Smooth muscle cell (in vitro differentiated cells): ENCODE results near the gene CCDC112. TPM values are rescaled to one million over a fixed set of nuclear protein-coding genes. Genes with fewer than 3 reads are reported as not detected.

Source experiments
- DNase-seq: peaks from one replicate; lab custom pipeline; 2025; ENCODE audit not compliant: unreplicated experiment; lab: John Stamatoyannopoulos, UW
- H2AFZ ChIP-seq: fragments of 200-600 bp; sonication (generic); 2 replicates; pipeline ENCODE4 v1.6.0; 2016; ENCODE audit warnings: antibody characterized with exemption, low read depth, mild to moderate bottlenecking
- H3F3A ChIP-seq: fragments of 200-600 bp; sonication (generic); 2 replicates; pipeline ENCODE4 v1.6.0; 2017; ENCODE audit warnings: antibody characterized with exemption, low read depth
- H3K27ac ChIP-seq: fragments of 200-600 bp; sonication (generic); 2 replicates; pipeline ENCODE4 v1.5.1; 2016; ENCODE audit warnings: low read depth, mild to moderate bottlenecking
- H3K27me3 ChIP-seq: fragments of 200-600 bp; sonication (generic); 2 replicates; pipeline ENCODE4 v1.6.1; 2016; ENCODE audit warnings: low read depth, mild to moderate bottlenecking
- H3K36me3 ChIP-seq: fragments of 200-600 bp; sonication (generic); 2 replicates; pipeline ENCODE4 v1.5.1; 2016; ENCODE audit warnings: low read depth
- H3K4me1 ChIP-seq: fragments of 200-600 bp; sonication (generic); 2 replicates; pipeline ENCODE4 v1.5.1; 2016; ENCODE audit warnings: low read depth
- H3K4me2 ChIP-seq: fragments of 200-600 bp; sonication (generic); 2 replicates; pipeline ENCODE4 v1.6.0; 2016; ENCODE audit warnings: mild to moderate bottlenecking
- H3K4me3 ChIP-seq: fragments of 200-600 bp; sonication (generic); 2 replicates; pipeline ENCODE4 v1.5.1; 2016; ENCODE audit warnings: mild to moderate bottlenecking
- H3K79me2 ChIP-seq: fragments of 200-600 bp; sonication (generic); 2 replicates; pipeline ENCODE4 v1.6.0; 2016; ENCODE audit warnings: low read depth, mild to moderate bottlenecking
- H3K9ac ChIP-seq: fragments of 200-600 bp; sonication (generic); 2 replicates; pipeline ENCODE4 v1.6.0; 2016; ENCODE audit warnings: low read depth
- H3K9me3 ChIP-seq: fragments of 200-600 bp; sonication (generic); replicated peaks from 2 replicates; pipeline ENCODE4 v1.5.1; 2016; ENCODE audit warnings: low read depth
- H4K20me1 ChIP-seq: fragments of 200-600 bp; sonication (generic); 2 replicates; pipeline ENCODE4 v1.6.0; 2016; ENCODE audit warnings: low read depth
- WGBS: methylation state at CpG from one replicate; pipeline ENCODE4 v1.1.7; 2016; ENCODE audit warnings: low lambda C conversion rate; 5-methylcytosine and 5-hydroxymethylcytosine counted together
- polyA plus RNA-seq: library from polyadenylated mRNA; unstranded; fragments of >200 nt; fragmentation: Nextera tagmentation; extraction: Ambion mirVana; gene quantifications from 2 replicates; pipeline ENCODE4 v1.2.1, GENCODE V29; 2016
- total RNA-seq: library from RNA; depleted of rRNA; stranded (reverse); fragments of >200 nt; gene quantifications from 2 replicates; pipeline ENCODE4 v1.2.3, GENCODE V29; 2014
- TF ChIP-seq, protein P1 (sequence below): fragments of 200-600 bp; sonication (generic); IDR thresholded peaks from 2 replicates; pipeline ENCODE4 v1.5.1; 2017; ENCODE audit warnings: borderline replicate concordance, mild to moderate bottlenecking, antibody characterized with exemption; ENCODE audit not compliant: insufficient read depth, poor library complexity, severe bottlenecking

Gene CCDC112
- total and polyA plus RNA-seq, 2 experiments from 2014 or later: 6.3 to 9.1 TPM

DNA sequence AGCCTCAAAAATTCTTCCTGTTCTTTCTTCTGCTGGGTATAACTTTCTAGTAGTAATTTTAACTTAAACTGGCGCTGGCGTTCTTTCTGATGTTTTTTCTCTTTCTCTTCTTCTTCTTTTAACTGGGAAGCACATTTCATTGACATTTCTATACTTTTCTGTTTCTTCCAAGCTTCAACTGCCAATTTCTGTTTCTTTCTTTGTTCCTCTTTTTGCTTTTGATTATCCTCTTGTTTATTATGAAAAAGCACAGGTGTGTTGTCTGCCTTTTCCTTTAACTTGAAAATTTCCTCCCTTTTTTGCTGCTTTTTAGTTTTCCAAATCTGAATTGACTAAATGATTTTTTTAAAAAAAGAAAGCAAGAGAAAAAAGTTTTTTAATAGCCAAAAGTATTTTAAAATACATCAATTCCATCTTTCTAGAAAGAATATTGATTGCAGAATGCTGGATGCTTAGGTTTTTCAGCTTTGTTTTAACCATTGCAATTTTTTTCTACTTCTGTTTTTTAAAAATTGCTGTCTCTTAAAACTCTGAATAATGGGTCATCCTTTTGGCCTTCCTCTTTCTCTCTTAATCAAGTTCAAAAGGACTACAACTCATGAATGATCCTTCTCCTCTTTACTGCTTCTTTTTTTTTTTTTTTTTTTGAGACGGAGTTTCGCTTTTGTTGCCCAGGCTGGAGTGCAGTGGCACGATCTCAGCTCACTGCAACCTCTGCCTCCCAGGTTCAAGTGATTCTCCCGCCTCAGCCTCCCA, 25.0 kb downstream of the CCDC112 start:
- Histone ChIP-seq H2AFZ (no peak overlapping the region), H3F3A (no peaks in the 10 kb centered on the region), H3K4me2 (no peak overlapping the region), H3K9ac (no peak overlapping the region), H3K4me3 (no peak overlapping the region), H3K4me1 (no peaks in the 10 kb centered on the region), H3K27ac (no peak overlapping the region), H3K36me3 (no peaks in the 10 kb centered on the region), H4K20me1 (no peaks in the 10 kb centered on the region), H3K79me2 (no peaks in the 10 kb centered on the region), H3K27me3 (no peaks in the 10 kb centered on the region), H3K9me3 (no peaks in the 10 kb centered on the region)
- WGBS: 94% methylated on average over 6 of the region's 6 CpGs
- TF ChIP-seq, protein P1, sequence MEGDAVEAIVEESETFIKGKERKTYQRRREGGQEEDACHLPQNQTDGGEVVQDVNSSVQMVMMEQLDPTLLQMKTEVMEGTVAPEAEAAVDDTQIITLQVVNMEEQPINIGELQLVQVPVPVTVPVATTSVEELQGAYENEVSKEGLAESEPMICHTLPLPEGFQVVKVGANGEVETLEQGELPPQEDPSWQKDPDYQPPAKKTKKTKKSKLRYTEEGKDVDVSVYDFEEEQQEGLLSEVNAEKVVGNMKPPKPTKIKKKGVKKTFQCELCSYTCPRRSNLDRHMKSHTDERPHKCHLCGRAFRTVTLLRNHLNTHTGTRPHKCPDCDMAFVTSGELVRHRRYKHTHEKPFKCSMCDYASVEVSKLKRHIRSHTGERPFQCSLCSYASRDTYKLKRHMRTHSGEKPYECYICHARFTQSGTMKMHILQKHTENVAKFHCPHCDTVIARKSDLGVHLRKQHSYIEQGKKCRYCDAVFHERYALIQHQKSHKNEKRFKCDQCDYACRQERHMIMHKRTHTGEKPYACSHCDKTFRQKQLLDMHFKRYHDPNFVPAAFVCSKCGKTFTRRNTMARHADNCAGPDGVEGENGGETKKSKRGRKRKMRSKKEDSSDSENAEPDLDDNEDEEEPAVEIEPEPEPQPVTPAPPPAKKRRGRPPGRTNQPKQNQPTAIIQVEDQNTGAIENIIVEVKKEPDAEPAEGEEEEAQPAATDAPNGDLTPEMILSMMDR: no peak
- no peak for DNase-seq

DNA sequence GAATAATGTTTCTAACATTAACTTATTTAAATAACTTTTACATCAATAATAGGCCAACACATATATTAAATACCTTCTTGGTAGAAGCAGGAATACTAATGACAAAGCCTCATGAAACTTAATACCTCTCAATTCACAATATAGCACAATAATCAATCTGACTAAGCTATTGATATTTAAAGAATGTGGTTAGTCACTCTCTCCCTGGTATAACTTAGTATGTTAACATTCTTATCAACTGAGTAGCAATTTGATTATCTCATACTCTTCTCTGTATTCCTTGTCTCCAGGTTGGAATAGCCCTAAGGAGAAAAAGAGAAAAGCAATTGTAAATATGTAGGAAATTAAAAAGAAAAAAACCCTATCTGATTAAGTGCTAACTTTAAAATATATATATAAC, 28.8 kb downstream of the CCDC112 start:
- H3K4me3 ChIP-seq: no peak overlapping the region
- H3K27me3 ChIP-seq: no peaks in the 10 kb centered on the region
- H3K4me1 ChIP-seq: no peaks in the 10 kb centered on the region
- H3K4me2 ChIP-seq: no peak overlapping the region
- no peaks in the 10 kb centered on the region for H3K9me3 ChIP-seq
- no peaks in the 10 kb centered on the region for H3K36me3 ChIP-seq
- H3K9ac ChIP-seq: no peak overlapping the region
- H3K79me2 ChIP-seq: no peaks in the 10 kb centered on the region
- H3K27ac ChIP-seq: no peak overlapping the region
- TF ChIP-seq, protein P1: no peak
- DNase-seq: no peak
- H4K20me1 ChIP-seq: no peaks in the 10 kb centered on the region
- H2AFZ ChIP-seq: no peak overlapping the region
- H3F3A ChIP-seq: no peaks in the 10 kb centered on the region

DNA sequence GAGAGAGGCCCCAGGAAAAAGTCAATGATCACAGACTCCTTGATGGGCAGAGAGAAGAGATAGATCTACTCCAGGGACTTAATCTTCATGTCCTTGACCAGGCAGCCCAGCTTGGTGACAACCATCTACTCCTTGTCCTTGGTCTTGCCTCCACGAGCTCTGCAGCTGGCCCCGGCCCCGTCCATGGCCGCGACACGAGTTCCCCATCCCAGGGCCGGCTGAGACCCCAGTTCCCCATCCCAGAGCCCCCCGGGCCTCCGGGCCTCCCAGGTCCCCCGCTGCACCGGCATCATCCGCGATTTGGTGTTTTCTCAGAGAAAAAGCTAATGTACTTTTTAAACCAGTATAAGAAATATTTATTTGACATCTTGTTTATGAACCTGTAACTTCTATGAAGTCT, 31.2 kb downstream of the CCDC112 start:
- no peak overlapping the region for H3K9ac ChIP-seq
- H4K20me1 ChIP-seq: peaks cover 8% of the 10 kb centered on the region
- TF ChIP-seq, protein P1: no peak
- WGBS: 100% methylated on average over 13 of the region's 13 CpGs
- no peaks in the 10 kb centered on the region for H3K9me3 ChIP-seq
- no peak overlapping the region for H3K4me3 ChIP-seq
- peaks cover 13% of the 10 kb centered on the region for H3K4me1 ChIP-seq
- H3K79me2 ChIP-seq: peaks cover 23% of the 10 kb centered on the region
- no peaks in the 10 kb centered on the region for H3F3A ChIP-seq
- no peak overlapping the region for H2AFZ ChIP-seq
- H3K36me3 ChIP-seq: no peaks in the 10 kb centered on the region
- DNase-seq: no peak
- no peaks in the 10 kb centered on the region for H3K27me3 ChIP-seq
- H3K4me2 ChIP-seq: no peak overlapping the region
- H3K27ac ChIP-seq: no peak overlapping the region

DNA sequence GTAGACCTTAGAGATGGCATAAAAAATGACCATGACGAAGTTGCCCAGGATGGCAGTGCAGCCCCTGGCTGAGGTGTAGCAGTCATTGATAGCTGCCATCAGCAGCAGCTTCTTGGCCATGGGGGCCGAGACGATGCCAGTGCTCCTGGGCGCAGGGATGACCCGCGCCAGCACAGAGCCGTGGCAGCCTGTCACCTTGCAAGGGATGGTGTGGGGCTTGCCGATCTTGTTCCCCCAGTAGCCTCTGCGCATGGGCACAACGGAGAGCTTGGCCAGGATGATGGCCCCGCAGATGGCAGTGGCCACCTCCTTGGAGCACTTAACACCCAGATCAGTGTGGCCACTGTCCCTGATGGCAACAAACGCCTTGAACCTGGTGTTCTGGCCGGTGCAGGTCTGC, 31.7 kb downstream of the CCDC112 start:
- Histone ChIP-seq H4K20me1 (peaks cover 8% of the 10 kb centered on the region), H3K9ac (no peak overlapping the region), H3K4me1 (peaks cover 13% of the 10 kb centered on the region), H3K36me3 (no peaks in the 10 kb centered on the region), H3K79me2 (peaks cover 27% of the 10 kb centered on the region), H3K4me2 (no peak overlapping the region), H3K27ac (no peak overlapping the region), H2AFZ (no peak overlapping the region), H3K9me3 (no peaks in the 10 kb centered on the region), H3K4me3 (no peak overlapping the region), H3F3A (no peaks in the 10 kb centered on the region), H3K27me3 (no peaks in the 10 kb centered on the region)
- TF ChIP-seq, protein P1: no peak
- no peak for DNase-seq
- 99% methylated on average over 13 of the region's 13 CpGs for WGBS
